ENCODE data around the gene DENND1A. TPM values are rescaled to one million over a fixed set of nuclear protein-coding genes. Genes with fewer than 3 reads are reported as not detected.
A peak's percentile ranks its signal among the peaks of the same experiment; 100 is the strongest.

Gene DENND1A
- polyA plus RNA-seq, 3 donors from 2014 or later: 2.6 to 7.5 (median 3.4) TPM

GRCh38 chr9:123881604-123882003 is 48.3 kb downstream of the DENND1A start:
- no peak for DNase-seq
- H3K4me1 Mint-ChIP-seq: peaks cover 9 to 18% of the 10 kb centered on the region in 2 donors
- peaks cover 0 to 2% (median 0%) of the 10 kb centered on the region in 6 donors for H3K9me3 Mint-ChIP-seq
- H3K27ac Mint-ChIP-seq: peak overlapping the region in 1 of 6 donors; percentile 65
- peaks cover 0 to 2% (median 0%) of the 10 kb centered on the region in 3 donors for H3K27me3 Mint-ChIP-seq (ENCODE audit: low read depth in 3 of 3)
- H3K36me3 Mint-ChIP-seq: peaks cover under 1 to 10% (median 2%) of the 10 kb centered on the region in 3 donors
- H3K4me3 Mint-ChIP-seq: no peak overlapping the region

- Mint-ChIP-seq H3K4me1 (peaks cover 9 to 18% of the 10 kb centered on the region in 2 donors), H3K27ac (no peak overlapping the region)
Observed at GRCh38 chr9:123880420-123880819, 49.5 kb downstream of the DENND1A start.

GRCh38 chr9:123876750-123877149 is 53.2 kb downstream of the DENND1A start:
- Mint-ChIP-seq H3K36me3 (peaks cover 12 to 20% (median 14%) of the 10 kb centered on the region in 3 donors), H3K4me3 (no peak overlapping the region), H3K9me3 (peaks cover 0 to 2% (median 0%) of the 10 kb centered on the region in 6 donors), H3K27me3 (ENCODE audit: low read depth in 3 of 3) (peaks cover 0 to 1% (median 0%) of the 10 kb centered on the region in 3 donors), H3K4me1 (peaks cover 3 to 4% of the 10 kb centered on the region in 2 donors), H3K27ac (no peak overlapping the region)
- no peak for DNase-seq

More at GRCh38 chr9:123880420-123880819, 49.5 kb downstream of the DENND1A start:
- Mint-ChIP-seq H3K4me3 (no peak overlapping the region), H3K27me3 (ENCODE audit: low read depth in 3 of 3) (peaks cover 0 to 2% (median 1%) of the 10 kb centered on the region in 3 donors), H3K9me3 (peaks cover 0 to 2% (median 0%) of the 10 kb centered on the region in 6 donors), H3K36me3 (peaks cover 9 to 19% (median 10%) of the 10 kb centered on the region in 3 donors)
- DNase-seq: no peak

- peaks cover 12 to 15% (median 14%) of the 10 kb centered on the region in 3 donors for H3K36me3 Mint-ChIP-seq
- H3K27me3 Mint-ChIP-seq (ENCODE audit: low read depth in 3 of 3): peaks cover 0 to 1% (median 0%) of the 10 kb centered on the region in 3 donors
- no peak overlapping the region for H3K27ac Mint-ChIP-seq
- DNase-seq: no peak
- H3K9me3 Mint-ChIP-seq: no peaks in the 10 kb centered on the region
- no peak overlapping the region for H3K4me3 Mint-ChIP-seq
- peaks cover 22 to 30% of the 10 kb centered on the region in 2 donors for H3K4me1 Mint-ChIP-seq
Observed at GRCh38 chr9:123872710-123873109, 57.2 kb downstream of the DENND1A start.

GRCh38 chr9:123871781-123872180 is 58.1 kb downstream of the DENND1A start:
- no peak for DNase-seq
- H3K4me3 Mint-ChIP-seq: no peak overlapping the region
- H3K36me3 Mint-ChIP-seq: peaks cover 12 to 14% (median 14%) of the 10 kb centered on the region in 3 donors
- H3K27ac Mint-ChIP-seq: peak overlapping the region in 2 of 6 donors; percentile 17 to 58
- peaks cover 31 to 39% of the 10 kb centered on the region in 2 donors for H3K4me1 Mint-ChIP-seq
- peaks cover 0 to 1% (median 0%) of the 10 kb centered on the region in 3 donors for H3K27me3 Mint-ChIP-seq (ENCODE audit: low read depth in 3 of 3)
- H3K9me3 Mint-ChIP-seq: no peaks in the 10 kb centered on the region

GRCh38 chr9:123868002-123868401 is 61.9 kb downstream of the DENND1A start:
- H3K4me3 Mint-ChIP-seq: peak overlapping the region; percentile 56 to 80 (median 79)
- DNase-seq: no peak
- peaks cover 43 to 58% of the 10 kb centered on the region in 2 donors for H3K4me1 Mint-ChIP-seq
- peaks cover 0 to 9% (median 0%) of the 10 kb centered on the region in 6 donors for H3K9me3 Mint-ChIP-seq
- H3K27ac Mint-ChIP-seq: peak overlapping the region; percentile 72 to 87 (median 78)
- no peaks in the 10 kb centered on the region for H3K36me3 Mint-ChIP-seq
- peaks cover 0 to 2% (median 0%) of the 10 kb centered on the region in 3 donors for H3K27me3 Mint-ChIP-seq (ENCODE audit: low read depth in 3 of 3)

- Mint-ChIP-seq H3K27ac (peak overlapping the region; percentile 72 to 87 (median 82)), H3K4me3 (peak overlapping the region; percentile 28 to 80 (median 79)), H3K27me3 (ENCODE audit: low read depth in 3 of 3) (peaks cover 0 to 2% (median 0%) of the 10 kb centered on the region in 3 donors), H3K4me1 (peaks cover 43 to 58% of the 10 kb centered on the region in 2 donors), H3K36me3 (no peaks in the 10 kb centered on the region), H3K9me3 (peaks cover 0 to 9% (median 0%) of the 10 kb centered on the region in 6 donors)
- DNase-seq: peak; percentile 3 to 12 (median 6)
Observed at GRCh38 chr9:123867034-123867433, 62.9 kb downstream of the DENND1A start.

- peaks cover 0 to 2% (median 0%) of the 10 kb centered on the region in 3 donors for H3K27me3 Mint-ChIP-seq (ENCODE audit: low read depth in 3 of 3)
- peak overlapping the region; percentile 28 to 80 (median 79) for H3K4me3 Mint-ChIP-seq
- H3K4me1 Mint-ChIP-seq: peaks cover 40 to 56% of the 10 kb centered on the region in 2 donors
- peaks cover 0 to 9% (median 0%) of the 10 kb centered on the region in 6 donors for H3K9me3 Mint-ChIP-seq
- no peaks in the 10 kb centered on the region for H3K36me3 Mint-ChIP-seq
- peak; percentile 3 to 42 (median 31) for DNase-seq
- H3K27ac Mint-ChIP-seq: peak overlapping the region; percentile 72 to 87 (median 84)
Observed at GRCh38 chr9:123866497-123866896, 63.4 kb downstream of the DENND1A start.

GRCh38 chr9:123865226-123866000 is 64.5 kb downstream of the DENND1A start:
- peaks cover 0 to 9% (median 0%) of the 10 kb centered on the region in 6 donors for H3K9me3 Mint-ChIP-seq
- peak overlapping the region in 4 of 5 donors; percentile 49 to 79 (median 77) for H3K4me3 Mint-ChIP-seq
- no peak for DNase-seq
- H3K4me1 Mint-ChIP-seq: peaks cover 37 to 46% of the 10 kb centered on the region in 2 donors
- H3K27me3 Mint-ChIP-seq (ENCODE audit: low read depth in 3 of 3): peaks cover 0 to 2% (median 0%) of the 10 kb centered on the region in 3 donors
- peak overlapping the region in 4 of 6 donors; percentile 36 to 79 (median 68) for H3K27ac Mint-ChIP-seq
- no peaks in the 10 kb centered on the region for H3K36me3 Mint-ChIP-seq

- H3K27ac Mint-ChIP-seq: no peak overlapping the region
Observed at GRCh38 chr9:123864251-123864650, 65.7 kb downstream of the DENND1A start.

GRCh38 chr9:123863164-123863855 is 66.6 kb downstream of the DENND1A start:
- Mint-ChIP-seq H3K27ac (peak overlapping the region in 2 of 6 donors; percentile 28 to 50), H3K4me1 (peaks cover 27 to 34% of the 10 kb centered on the region in 2 donors), H3K9me3 (peaks cover 0 to 9% (median 0%) of the 10 kb centered on the region in 6 donors), H3K36me3 (no peaks in the 10 kb centered on the region), H3K27me3 (ENCODE audit: low read depth in 3 of 3) (peaks cover 0 to 2% (median 0%) of the 10 kb centered on the region in 3 donors), H3K4me3 (no peak overlapping the region)
- no peak for DNase-seq

More at GRCh38 chr9:123864251-123864650, 65.7 kb downstream of the DENND1A start:
- no peak overlapping the region for H3K4me3 Mint-ChIP-seq
- peaks cover 0 to 9% (median 0%) of the 10 kb centered on the region in 6 donors for H3K9me3 Mint-ChIP-seq
- no peaks in the 10 kb centered on the region for H3K36me3 Mint-ChIP-seq
- peaks cover 0 to 2% (median 0%) of the 10 kb centered on the region in 3 donors for H3K27me3 Mint-ChIP-seq (ENCODE audit: low read depth in 3 of 3)
- DNase-seq: no peak
- peaks cover 33 to 38% of the 10 kb centered on the region in 2 donors for H3K4me1 Mint-ChIP-seq

- Mint-ChIP-seq H3K4me1 (peaks cover 14 to 18% of the 10 kb centered on the region in 2 donors), H3K27ac (no peak overlapping the region), H3K27me3 (ENCODE audit: low read depth in 3 of 3) (peaks cover 0 to 2% (median 0%) of the 10 kb centered on the region in 3 donors), H3K36me3 (no peaks in the 10 kb centered on the region), H3K4me3 (no peak overlapping the region), H3K9me3 (peaks cover 0 to 9% (median 0%) of the 10 kb centered on the region in 6 donors)
- no peak for DNase-seq
Observed at GRCh38 chr9:123861756-123862120, 68.2 kb downstream of the DENND1A start.

GRCh38 chr9:123861086-123861755 is 68.7 kb downstream of the DENND1A start:
- H3K27ac Mint-ChIP-seq: no peak overlapping the region

More at GRCh38 chr9:123861086-123861755, 68.7 kb downstream of the DENND1A start:
- Mint-ChIP-seq H3K36me3 (peaks cover 3 to 4% (median 3%) of the 10 kb centered on the region in 3 donors), H3K9me3 (peaks cover 0 to 8% (median 0%) of the 10 kb centered on the region in 6 donors), H3K27me3 (ENCODE audit: low read depth in 3 of 3) (no peaks in the 10 kb centered on the region), H3K4me1 (peaks cover 10 to 13% of the 10 kb centered on the region in 2 donors), H3K4me3 (no peak overlapping the region)
- DNase-seq: no peak

Data from immature natural killer cell (primary cell).